Embryonic facial prominence (tissue), 1 donor: ENCODE data around the gene CDH8.
"Not testable (repeated sequence)": the region's sequence is repeated elsewhere in the genome, so short reads cannot be mapped to it uniquely, and the experiment has no call there.

Source experiments
- DNase-seq: peaks from one replicate; pipeline ENCODE4 v3.0.0-alpha.2; 2016; ENCODE audit errors: extremely low spot score

The CDH8 gene

DNA sequence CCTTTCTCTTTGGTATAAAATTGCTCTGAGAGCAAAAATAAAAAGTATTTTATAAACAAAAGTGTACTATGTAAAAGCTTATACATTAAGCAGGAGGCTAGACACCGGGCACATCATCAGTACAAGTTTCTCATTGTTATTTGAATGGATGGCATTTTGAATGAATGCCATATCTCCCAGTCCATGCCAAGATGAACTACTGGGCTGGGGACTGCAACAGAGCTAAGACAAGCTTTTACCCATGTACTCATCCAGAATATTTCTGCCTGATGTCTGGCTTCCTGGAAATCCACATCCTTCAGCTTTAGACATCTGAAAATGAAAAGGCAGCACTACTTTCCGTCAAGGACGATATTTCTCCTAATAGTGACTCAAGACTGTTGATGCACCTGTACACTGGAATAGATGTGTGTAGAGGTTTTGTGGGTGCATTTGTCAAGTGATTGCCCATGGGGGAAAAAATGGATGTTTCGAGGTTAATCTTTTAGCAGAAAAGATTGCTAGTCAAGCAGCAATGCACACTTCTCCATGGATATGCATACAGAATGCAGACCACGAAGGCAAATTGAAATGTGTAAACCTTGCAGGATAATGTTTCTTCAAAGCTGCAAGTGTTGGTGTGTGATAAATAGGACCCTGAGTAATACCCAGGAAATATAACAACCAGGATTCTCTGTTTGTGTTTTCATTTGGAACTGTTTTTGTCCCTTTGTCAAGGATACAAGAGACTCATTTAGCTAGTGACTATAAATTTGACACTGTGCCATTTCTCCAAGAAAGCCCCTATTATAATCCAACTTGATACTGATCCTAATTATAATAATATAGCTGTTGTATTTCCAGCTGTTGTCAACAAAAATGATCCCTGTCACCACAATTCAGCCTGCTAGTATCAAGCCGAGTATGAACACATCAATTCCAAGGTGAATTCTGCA lies 173.8 kb downstream of the CDH8 start:
- no peak for DNase-seq

DNA sequence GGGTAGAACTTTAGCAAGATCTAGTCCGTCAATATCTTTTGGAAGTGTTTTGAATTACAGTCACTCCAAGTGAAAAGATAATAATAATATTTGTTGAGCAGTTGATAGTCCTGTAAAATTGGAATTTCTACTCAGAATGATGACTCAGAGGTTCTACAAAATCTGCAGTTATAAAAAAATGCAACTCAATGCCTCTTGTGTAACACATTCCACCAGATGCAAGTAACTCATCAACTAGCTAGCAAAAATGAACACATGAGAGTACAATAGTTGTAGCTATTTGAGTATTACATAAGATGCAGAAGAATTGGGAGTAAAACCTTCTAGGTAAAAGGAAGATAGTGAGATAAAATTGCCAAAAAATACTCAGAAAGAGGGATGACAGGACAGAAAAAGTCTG lies 177.2 kb downstream of the CDH8 start:
- no peak for DNase-seq

DNA sequence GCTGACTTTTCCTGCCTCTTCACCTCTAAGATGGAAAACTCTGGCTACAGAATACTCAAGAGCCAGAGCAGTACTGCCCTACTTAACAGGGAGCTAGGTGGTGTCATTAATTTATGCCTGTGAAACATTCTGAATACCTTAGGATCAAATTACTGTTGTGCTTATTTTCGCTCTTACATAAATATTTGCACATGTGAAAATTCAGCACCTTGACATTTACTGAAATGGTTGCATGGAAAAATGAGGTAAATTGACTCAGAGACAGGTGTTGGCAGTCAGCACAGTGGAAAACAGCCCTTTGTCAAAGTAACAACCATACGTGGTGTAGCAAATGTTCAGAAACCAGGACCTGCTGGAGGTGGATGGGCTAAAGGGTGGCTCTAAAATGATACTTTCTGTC lies 193.6 kb downstream of the CDH8 start:
- no peak for DNase-seq

DNA sequence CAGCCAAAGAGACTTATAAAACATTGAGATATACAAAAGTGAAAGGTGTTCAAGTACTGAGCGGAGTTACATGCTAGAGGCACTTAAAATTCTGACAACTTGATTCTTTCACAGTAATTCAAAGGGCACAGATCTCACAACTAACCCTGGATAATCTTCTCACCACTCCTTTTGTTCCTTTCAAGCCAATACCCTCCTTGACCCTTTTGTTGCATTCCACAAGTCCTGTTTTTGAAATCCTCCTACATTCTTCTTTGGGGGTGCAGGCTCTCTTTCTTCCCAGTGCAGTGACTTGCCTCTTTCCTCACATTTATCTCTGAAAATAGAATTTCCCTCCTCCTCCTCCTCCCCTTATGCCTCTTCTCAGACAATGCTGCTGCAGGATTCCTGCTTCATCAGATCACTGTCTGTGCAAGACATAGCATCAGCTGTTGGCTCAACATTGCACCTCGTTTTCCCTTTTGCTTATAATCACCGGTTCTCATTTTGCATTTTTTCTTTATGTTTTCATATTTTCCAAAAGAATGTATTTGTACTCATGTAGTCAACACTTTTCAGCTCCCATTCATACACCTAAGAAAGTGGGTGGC lies 199.3 kb downstream of the CDH8 start:
- no peak for DNase-seq

DNA sequence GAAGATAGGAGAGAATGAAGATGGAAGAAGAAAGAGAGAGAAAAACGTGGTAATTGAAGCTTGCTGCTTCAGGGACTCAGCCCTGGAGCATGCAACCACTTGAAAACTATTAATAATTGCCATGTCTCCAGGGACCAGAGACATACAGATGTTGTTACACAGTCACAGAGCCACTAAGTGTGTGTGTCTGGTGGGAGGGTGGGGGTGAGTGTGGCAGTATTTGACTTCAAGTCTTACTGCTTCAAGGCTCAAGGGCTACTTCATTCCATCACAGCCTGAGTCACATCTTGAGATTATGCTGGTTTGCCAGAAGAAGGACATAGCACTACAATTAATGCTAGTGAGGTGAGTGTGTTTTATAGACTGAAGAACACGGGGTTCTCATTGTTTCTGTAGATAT lies 202.2 kb downstream of the CDH8 start:
- DNase-seq = no peak

DNA sequence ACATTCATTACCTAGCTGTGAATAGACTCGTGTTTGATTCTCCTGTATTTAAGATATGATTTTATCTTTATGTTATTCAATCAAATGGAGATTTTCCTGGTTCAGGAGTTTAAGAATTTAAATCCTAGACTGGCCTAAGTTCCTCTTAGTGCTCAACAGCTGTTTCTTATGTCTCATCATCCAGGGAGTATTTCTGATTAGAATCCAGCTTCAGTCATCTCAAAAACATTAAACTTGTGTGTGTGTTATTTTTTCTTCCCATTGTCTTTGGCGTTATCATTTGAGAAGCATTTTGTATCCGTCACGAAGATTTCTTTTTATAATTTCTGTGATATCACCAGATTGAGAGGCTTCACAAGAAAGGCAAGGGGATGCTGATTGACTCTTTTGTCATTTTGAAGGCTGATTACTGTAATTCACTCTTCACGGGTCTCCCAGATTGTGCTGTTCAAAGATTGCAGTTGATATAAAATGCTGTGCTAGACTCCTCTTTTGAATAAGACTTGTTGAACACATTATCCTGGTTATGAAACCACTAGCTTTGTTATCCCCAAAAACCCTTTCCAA lies 204.8 kb downstream of the CDH8 start:
- no peak for DNase-seq

DNA sequence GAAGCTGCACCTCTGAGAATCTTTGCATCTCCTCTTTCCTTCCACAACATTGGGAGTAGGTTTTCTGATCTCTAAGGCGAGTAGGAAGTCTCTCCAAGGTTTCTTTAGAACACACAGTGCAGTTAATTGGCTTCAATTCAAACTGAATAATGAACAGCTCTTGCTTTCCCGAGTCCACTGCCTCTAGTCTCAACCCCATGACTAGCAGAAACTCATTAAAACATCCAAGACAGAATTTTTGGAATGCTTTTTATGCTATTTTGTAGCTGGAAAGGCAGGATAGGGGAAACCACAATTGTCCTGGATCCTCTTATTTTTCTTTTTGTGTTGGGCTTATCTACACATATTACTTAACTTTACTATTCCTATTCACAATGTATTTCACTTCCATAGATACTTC lies 206.6 kb downstream of the CDH8 start:
- DNase-seq = no peak

DNA sequence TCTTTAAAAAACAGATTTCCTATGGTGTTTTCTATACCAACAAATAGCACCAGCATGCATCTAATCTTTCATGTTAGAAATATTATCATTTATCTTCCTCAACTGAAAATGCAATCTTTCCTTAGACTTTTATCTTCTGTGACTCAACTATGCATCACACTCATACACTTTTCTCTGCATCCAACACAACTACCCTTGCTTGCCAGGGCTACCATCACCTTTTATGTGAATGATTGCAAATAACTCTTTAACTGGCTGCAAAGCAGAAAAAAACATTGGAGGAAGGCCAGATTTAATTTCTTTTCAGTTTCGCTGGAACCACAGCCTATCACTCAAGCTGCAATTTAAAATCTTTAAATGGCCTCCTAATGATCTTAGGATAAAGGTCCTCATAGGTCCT lies 212.9 kb downstream of the CDH8 start:
- no peak for DNase-seq

DNA sequence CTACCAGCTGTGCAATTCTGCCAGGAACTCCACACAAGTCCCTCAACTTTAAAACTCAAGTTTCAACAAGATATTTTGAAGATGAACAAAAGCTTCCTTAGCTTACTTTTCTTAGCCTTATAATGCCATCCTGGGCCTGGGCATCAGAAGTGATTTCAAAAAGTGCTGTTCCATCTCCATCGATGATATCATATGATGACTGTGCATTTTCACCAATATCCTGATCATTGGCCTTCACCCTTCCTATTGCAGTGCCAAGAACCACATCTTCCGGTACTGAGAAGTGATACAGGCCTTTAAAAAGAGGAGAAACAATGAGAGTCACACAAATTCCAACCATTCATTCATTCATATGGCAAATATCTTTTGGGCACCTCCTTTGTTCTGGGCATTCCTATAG lies 215.4 kb downstream of the CDH8 start:
- no peak for DNase-seq

DNA sequence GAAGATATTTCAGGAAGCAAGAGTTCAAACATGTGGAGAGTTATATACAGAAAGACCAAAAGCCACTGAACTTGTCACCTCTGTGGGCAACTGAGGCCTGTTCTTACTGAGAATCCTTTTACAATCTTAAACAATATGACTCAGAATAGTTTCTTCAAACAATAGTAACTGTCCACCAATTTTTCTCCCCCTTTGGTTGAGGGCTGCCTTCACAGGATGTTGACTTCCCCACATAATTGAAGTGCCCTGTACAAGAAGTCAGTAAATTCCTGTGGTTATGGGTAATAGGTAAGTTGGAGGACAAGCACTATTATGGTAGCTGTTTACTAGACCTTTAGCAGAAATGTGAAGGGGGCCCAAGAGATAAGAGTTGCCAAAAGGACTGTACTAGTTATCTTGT lies 215.8 kb downstream of the CDH8 start:
- no peak for DNase-seq

DNA sequence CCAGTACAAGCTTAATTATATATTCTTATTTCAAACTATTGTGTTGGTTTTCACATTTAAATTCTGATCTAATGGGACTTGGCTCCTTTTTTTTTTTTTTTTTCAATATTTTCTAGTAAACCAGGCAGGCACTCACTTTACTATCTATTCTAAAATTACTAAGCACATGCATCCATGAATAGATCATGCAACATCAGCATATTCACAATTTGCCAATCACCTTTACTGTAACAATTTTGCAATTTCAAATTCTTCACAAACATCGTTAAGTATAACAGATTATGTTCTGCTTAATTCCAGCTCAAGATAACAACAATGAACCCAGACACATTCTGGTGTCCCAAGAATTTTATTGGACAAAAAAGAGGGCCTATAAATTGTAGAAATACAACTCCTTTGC lies 217.4 kb downstream of the CDH8 start:
- no peak for DNase-seq

DNA sequence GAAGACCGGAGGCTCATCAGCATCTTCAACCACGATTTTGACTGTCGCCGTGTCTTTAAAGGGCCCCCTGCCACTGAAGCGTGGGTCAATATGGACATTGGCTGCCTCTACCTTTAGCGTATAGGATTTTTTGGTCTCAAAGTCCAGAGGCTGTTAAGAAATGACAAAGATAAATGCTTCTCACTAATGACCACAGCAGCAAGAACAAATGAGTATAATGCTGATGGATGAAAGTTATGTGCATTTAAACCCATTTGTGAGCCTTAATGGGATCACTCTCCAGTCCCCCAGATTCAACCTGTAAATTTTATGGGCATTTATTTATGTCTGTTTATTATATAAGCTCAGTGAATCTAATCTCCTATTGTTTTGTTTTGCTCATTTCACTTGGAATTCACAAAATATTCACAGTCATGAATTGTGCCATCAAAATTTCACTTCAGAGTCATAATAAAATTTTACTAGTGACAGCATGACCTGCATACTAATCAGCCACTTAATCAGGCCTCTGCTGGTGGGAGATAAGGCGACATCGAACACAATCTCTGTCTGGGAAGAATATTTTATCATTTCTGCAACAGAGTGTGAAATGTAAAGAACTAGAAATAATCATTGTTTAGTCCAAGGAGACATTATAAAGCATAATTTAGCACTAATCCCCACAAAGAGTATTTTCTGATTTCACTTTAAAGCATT lies 218.5 kb downstream of the CDH8 start:
- no peak for DNase-seq

DNA sequence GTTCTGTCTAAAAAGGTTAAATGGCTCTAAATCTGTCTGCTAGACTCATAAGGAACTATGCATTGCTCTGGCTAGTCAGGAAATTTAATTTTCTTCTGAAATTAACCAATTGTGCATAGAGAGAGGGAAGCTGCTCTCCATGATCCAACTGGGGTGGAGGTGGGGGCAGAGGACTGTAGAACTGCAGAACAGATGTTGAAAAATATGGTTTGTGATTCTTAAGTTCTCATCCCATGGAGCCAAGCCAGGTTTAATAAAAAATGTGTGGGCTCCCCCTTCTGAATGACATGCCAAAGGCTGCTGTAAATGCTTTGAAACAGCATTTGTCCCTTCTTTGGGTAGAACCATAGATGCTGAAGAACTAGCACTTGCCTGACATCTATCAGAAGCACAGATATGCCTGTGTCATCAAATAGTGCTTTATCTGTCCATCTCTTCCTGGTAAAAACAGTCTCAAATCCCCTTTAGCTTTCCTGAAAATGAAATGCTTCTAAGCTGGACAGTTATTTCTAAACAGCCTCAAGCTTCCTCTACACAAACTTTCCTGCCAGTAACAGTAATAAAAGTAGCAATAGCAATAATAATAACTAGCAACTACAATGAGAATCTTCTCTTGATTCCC lies 221.4 kb downstream of the CDH8 start:
- peak; percentile 9 for DNase-seq

DNA sequence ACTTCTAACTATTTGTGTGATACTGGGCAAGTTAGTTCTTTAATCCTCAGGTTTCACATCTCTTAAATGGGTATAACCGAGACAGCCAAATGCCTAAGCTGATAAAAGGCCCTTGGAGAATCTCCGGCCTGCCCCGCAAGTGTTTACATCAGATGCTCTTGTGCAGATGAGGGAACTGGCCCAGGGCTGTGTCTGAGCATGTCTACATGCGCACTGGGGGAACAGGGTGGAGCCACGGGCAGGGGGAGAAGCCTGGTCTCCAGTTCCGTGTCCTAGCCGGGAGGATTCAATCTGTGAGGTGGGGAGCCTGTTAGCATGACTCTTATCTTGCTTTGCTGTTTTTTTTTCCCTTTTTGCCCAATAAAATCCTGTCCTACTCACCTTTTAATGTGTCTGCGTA lies 222.9 kb downstream of the CDH8 start:
- DNase-seq = no peak

DNA sequence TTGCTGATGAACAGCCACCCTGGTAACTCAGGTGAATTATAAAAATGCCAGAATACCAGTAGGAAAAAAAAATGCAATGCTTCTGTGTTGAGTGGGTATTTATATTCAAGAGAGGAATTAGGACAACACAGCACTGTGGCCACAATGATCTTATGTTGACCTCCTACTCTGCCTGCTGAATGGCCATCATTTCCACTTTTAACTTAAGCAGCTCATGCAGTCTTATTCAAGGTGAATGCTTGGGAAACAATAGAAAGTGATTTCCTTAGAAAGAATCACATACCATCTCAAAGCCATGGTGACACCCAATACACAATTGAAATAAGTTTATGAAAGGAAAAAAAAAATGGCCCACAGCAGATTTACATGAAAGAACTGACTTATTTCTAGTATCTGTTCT lies 224.0 kb downstream of the CDH8 start:
- DNase-seq = no peak

DNA sequence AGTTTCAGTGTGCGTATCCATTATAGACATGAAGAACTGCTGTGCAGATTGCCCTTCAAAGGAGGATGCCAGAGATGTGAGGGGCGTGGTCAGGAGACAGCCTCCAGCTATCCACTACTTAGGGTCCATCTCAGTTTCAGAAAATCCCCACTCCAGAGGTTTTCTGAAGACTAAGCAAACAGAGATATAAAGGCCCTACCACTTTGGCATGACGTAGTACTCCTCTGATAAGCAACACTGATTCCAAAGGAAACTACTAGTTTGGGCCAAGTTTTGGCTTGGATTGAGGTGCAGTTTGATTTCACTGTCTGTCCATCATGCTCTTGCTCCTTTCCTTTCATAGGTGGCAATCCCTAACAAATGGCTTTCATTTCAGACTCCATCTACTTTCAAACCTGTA lies 228.7 kb downstream of the CDH8 start:
- DNase-seq = no peak

DNA sequence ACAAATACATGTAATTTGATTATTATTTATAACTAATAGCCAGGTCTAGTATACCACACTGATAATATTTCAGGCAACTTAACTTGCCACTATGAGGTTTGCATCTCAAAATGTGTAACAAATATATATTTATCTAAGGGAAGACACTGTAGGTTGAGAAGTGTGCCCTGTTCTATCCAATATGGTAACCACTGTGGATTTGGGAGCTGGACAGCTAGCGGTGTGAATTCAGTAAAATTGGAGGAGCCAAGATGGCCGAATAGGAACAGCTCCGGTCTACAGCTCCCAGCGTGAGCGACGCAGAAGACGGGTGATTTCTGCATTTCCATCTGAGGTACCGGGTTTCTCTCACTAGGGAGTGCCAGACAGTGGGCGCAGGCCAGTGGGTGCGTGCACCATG lies 235.0 kb downstream of the CDH8 start:
- not testable (repeated sequence) for DNase-seq

DNA sequence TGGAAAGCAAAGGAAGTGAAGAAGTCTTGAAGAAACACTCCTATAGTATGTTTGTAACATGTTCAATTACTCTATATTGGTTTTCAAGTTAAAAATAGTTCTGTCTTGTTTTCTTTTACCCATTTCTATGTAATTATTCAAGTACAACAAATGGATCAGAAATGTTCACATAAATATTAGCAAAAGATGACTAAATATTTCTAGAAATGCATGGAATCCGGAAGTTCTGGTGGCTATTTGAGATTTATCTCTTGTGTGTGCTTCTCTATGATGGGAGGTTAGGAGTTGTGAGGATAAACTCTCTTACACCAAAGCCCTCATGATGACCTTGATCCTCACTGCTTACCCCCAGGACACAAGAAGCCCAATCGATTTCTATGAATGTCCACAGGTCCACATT lies 237.5 kb downstream of the CDH8 start:
- no peak for DNase-seq

DNA sequence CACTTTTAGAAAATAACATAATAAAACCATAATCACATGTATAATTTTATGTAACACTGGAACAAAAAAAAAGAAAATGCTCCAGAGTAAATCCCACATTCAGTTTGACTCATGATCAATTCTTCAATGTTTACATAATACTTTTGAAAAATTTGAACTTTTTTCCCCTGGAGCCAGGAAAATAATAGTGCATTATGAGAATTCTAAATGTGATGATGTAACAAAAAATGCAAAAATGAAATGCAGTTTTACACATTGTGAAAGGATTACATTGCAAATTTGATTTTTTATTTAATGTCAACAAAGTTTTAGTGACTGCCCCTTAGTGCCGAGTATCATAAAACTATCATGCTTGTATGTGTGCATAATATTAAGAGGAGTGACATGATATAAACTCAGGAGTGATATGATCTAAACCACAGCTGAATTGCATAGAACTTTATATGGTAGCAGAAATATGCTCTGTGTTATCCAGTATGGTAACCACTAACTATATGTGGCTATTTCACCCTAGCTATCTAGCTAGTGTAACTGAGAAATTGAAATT lies 238.2 kb downstream of the CDH8 start:
- no peak for DNase-seq

DNA sequence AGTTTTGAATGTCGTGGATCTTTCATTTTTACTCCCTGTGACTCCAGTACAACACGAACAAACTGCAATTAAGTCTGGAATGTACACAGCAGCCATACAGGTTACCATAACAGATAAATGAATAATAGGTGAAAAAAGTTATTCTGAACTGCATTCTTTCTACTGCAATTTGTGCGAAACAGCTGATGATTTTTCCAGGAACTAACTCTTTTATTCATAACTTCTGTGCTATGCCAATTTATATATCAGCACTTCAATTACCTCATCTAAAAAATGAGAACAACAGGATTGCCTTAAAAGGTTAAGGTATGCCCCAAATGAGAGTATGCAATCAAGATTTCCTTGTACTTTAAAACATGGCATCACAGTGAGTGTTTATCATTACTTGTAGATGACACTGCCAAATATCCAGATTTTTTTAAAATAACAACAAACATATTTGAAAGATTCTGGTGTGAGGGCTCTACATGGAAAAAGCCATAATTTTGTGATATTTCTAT lies 238.9 kb downstream of the CDH8 start:
- no peak for DNase-seq

DNA sequence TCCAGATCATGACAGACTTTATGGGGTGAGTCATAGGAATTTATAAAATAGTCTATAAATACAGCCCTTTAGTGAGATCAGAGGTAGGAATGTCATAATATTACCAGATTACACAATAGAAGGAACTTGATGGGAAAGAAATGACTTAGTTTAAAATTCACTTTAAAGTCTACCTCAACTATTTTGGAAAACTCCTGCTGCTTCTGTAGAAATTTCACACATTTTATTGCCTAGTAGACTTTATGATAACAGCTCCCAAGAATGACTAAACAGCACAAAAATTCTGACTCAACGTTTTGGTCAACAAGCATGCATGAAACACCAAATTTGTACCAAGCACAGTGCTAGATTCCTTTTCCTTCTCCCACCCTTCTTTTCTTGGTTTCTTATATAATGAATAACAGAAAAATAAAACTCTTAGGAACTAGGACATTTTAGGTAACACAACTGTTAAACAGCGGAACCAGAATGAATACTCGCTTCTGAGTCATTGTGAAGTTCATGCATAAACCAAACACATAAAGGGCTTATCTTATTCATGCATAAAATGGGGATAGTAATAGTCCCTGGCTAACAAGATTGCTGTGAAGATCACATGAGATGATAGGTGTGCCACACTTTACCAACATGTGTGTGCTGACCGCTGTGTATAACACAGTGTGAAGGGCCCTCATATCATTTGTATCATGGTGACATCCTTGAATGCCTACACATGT lies 243.9 kb downstream of the CDH8 start:
- no peak for DNase-seq
